Measurements from ENCODE around the gene PTPRD. TPM values are rescaled to one million over a fixed set of nuclear protein-coding genes. Genes with fewer than 3 reads are reported as not detected.
A peak's percentile ranks its signal among the peaks of the same experiment; 100 is the strongest.

Gene PTPRD
- total RNA-seq, 1 donor from 2014 or later = 6.9 TPM

DNA sequence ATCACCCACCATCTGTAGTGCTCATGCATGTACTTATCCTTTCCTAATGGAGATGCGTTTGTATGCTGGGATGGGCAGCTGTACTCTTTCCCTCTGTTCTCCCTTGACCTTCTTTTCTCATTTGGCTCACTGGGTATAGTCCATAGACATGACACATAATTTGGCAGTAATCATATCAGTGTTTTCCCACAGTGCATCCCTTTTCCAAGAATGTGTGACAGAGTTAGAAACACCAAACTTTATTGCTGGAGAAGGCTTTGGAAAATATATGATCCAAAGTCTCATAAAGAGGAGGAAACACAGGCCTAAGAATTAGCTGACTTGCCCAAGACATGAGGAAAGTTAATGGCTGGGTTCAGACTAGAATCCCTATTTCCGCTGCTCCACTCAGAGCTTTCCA is 1579.8 kb downstream of the PTPRD start:
- intact Hi-C loops (cut with DNase I) = no loop called here
- TF ChIP-seq, protein P1, sequence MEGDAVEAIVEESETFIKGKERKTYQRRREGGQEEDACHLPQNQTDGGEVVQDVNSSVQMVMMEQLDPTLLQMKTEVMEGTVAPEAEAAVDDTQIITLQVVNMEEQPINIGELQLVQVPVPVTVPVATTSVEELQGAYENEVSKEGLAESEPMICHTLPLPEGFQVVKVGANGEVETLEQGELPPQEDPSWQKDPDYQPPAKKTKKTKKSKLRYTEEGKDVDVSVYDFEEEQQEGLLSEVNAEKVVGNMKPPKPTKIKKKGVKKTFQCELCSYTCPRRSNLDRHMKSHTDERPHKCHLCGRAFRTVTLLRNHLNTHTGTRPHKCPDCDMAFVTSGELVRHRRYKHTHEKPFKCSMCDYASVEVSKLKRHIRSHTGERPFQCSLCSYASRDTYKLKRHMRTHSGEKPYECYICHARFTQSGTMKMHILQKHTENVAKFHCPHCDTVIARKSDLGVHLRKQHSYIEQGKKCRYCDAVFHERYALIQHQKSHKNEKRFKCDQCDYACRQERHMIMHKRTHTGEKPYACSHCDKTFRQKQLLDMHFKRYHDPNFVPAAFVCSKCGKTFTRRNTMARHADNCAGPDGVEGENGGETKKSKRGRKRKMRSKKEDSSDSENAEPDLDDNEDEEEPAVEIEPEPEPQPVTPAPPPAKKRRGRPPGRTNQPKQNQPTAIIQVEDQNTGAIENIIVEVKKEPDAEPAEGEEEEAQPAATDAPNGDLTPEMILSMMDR (IDR thresholded peaks at IDR 0.05) = no peak
- Histone ChIP-seq H3K9me3 (no peaks in the 10 kb centered on the region), H3K4me1 (no peaks in the 10 kb centered on the region), H3K36me3 (no peaks in the 10 kb centered on the region), H3K27ac (no peak overlapping the region), H3K27me3 (no peaks in the 10 kb centered on the region), H3K4me3 (no peak overlapping the region)
- no peak for DNase-seq (ENCODE audit: low spot score in 2 of 2)

DNA sequence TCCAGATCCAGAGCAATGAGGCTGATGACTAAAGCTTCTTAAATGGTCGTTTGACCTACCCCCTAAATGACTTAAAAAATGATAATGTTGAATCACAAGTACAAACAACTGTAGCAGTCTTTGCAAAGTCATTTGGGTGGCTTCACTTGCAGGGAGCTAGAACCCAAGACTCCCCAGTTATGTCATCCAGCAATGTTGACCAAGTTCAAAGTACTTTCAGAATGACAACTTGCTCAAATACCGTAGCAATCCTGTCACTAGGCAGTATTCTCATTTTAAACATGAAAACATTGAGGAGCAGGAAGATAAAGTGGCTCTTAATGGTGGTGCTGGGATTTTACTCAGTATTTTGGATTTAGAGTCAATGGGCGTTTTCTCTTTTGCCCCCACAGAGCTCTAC is 1596.2 kb downstream of the PTPRD start:
- TF ChIP-seq, protein P1 (IDR thresholded peaks at IDR 0.05) = no peak
- Histone ChIP-seq H3K9me3 (peaks cover 0 to 6% of the 10 kb centered on the region in 2 donors), H3K36me3 (no peaks in the 10 kb centered on the region), H3K27ac (no peak overlapping the region), H3K4me3 (no peak overlapping the region), H3K27me3 (no peaks in the 10 kb centered on the region), H3K4me1 (no peaks in the 10 kb centered on the region)
- intact Hi-C loops (cut with DNase I) = loop anchor here (5.0 kb wide), 1 partner anchor 36 kb away; no protein-coding TSS in a partner anchor
- DNase-seq (ENCODE audit: low spot score in 2 of 2) = no peak

DNA sequence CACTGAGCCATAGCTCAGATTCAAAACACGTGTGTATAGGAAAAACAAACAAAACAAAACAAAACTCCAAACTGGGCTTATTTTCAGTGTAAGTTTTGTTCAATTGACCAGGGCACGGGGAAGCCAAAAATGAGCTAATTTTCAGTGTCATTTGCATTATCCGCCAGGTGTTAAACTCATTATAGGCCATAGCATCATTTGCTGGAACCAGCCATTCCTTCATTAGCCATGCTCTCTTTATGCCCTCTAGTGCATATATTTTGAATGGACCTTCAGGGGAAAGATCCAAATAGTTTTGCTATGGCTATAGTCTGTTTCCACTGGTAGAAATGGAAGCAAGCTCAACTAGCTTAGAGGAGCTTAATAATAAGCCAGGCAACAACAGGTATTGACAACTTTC is 1608.0 kb downstream of the PTPRD start:
- Histone ChIP-seq H3K4me3 (no peak overlapping the region), H3K4me1 (no peaks in the 10 kb centered on the region), H3K36me3 (no peaks in the 10 kb centered on the region), H3K27ac (no peak overlapping the region), H3K27me3 (no peaks in the 10 kb centered on the region), H3K9me3 (no peaks in the 10 kb centered on the region)
- intact Hi-C loops (cut with DNase I) = no loop called here
- no peak for DNase-seq (ENCODE audit: low spot score in 2 of 2)
- TF ChIP-seq, protein P1 (IDR thresholded peaks at IDR 0.05) = no peak

DNA sequence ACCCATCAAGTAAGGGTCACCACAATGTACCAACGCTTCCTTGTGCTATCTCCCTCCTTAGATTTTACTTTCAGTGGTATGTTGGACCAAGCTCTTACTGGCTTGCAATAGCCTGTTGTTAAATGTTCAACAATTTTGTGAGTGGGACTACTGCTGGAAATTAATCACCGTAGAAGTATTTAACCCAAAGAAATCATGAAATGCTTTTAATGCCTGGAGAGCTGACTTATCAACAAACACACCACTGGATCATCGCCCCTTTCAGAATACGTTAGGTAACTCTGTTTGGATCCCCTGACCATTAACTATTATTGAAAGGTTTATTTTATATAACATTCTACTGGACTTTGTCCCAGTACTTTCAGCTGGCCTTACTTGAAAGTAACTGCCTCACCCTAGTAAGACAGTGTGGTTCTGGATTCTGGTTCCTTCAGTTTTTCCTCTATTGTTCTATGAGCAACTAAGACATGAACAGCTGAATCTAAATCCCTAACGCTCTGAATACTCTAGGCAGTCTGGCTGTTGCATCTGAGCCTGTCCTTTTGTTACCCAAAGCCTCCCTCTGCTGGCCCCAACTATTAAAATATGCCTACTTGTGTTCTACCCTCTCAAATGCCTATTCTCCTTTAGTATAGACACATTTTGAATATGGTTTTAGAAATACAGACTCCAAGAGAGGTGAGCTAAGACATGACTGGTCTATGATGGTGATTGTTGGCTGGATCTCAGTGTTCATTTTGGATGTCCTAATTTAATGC is 1609.8 kb downstream of the PTPRD start:
- intact Hi-C loops (cut with DNase I) = no loop called here

DNA sequence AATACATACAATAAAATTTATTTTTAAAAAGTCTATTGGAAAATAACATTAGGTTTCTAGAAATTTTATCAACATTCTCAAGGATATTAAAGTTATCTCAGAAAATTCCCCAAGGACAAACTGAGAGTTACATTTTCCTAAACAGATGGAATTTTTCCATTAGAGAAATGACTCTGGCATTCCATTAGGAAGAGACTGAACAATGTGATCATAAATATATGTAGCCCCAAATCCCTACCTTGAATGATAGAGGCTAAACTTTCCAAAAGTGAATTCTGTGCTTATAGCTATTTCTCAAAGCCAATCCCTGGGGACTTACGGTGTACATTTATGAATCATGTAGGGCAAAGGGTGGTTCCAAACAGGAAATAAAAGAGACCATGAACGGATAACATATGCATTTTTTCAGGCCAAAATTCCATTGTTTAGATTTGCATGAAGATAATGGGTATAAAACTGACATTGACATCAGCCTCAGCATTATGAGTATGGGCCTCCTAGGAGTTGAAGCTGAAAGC is 1632.2 kb downstream of the PTPRD start:
- Histone ChIP-seq H3K27me3 (no peaks in the 10 kb centered on the region), H3K27ac (no peak overlapping the region), H3K36me3 (no peaks in the 10 kb centered on the region), H3K4me3 (no peak overlapping the region), H3K9me3 (no peaks in the 10 kb centered on the region), H3K4me1 (no peaks in the 10 kb centered on the region)
- no peak for DNase-seq (ENCODE audit: low spot score in 2 of 2)
- TF ChIP-seq, protein P1 (IDR thresholded peaks at IDR 0.05) = no peak
- intact Hi-C loops (cut with DNase I) = no loop called here

More for the DNA sequence above, 1609.8 kb downstream of the PTPRD start:
- H3K9me3 ChIP-seq = no peaks in the 10 kb centered on the region
- H3K4me3 ChIP-seq = no peak overlapping the region
- no peak overlapping the region for H3K27ac ChIP-seq
- H3K27me3 ChIP-seq = no peaks in the 10 kb centered on the region
- DNase-seq (ENCODE audit: low spot score in 2 of 2) = no peak
- TF ChIP-seq, protein P1 (IDR thresholded peaks at IDR 0.05) = peak in 1 of 3 experiments; percentile 18
- no peaks in the 10 kb centered on the region for H3K36me3 ChIP-seq
- H3K4me1 ChIP-seq = no peaks in the 10 kb centered on the region
